OCI-LY1 (cell line): ENCODE data around the gene TMPRSS11D.

Experiments used
- H2AFZ ChIP-seq: fragments of 200-600 bp; sonication (generic), shearing (Covaris generic); 2 replicates; pipeline ENCODE4 v1.6.0; 2014; ENCODE audit warnings: antibody characterized with exemption, mild to moderate bottlenecking, low read length
- H3F3A ChIP-seq: fragments of 200-600 bp; sonication (generic), shearing (Covaris generic); 2 replicates; pipeline ENCODE4 v1.6.0; 2014; ENCODE audit warnings: mild to moderate bottlenecking, antibody characterized with exemption, low read length, moderate library complexity; ENCODE audit not compliant: insufficient read depth
- H3K27ac ChIP-seq: fragments of 200-600 bp; sonication (generic); 2 replicates; pipeline ENCODE4 v1.5.1; 2014; ENCODE audit warnings: low read length, mixed run types, mild to moderate bottlenecking, low read depth; ENCODE audit not compliant: poor library complexity, severe bottlenecking
- H3K27me3 ChIP-seq: fragments of 200-600 bp; sonication (generic); 2 replicates; pipeline ENCODE4 v1.6.0; 2014; ENCODE audit warnings: antibody characterized with exemption, mild to moderate bottlenecking, low read length, moderate library complexity; ENCODE audit not compliant: insufficient read depth
- H3K36me3 ChIP-seq: fragments of 200-600 bp; sonication (generic); 2 replicates; pipeline ENCODE4 v1.6.1; 2014; ENCODE audit warnings: mild to moderate bottlenecking, antibody characterized with exemption, low read length, moderate library complexity, mixed read lengths; ENCODE audit not compliant: insufficient read depth
- H3K4me1 ChIP-seq: fragments of 200-600 bp; sonication (generic); 2 replicates; pipeline ENCODE4 v1.5.1; 2014; ENCODE audit warnings: mild to moderate bottlenecking, low read length, moderate library complexity; ENCODE audit not compliant: insufficient read depth, severe bottlenecking
- H3K4me2 ChIP-seq: fragments of 200-600 bp; sonication (generic), shearing (Covaris generic); 2 replicates; pipeline ENCODE4 v1.6.1; 2014; ENCODE audit warnings: low read length
- H3K4me3 ChIP-seq: fragments of 200-600 bp; sonication (generic); 2 replicates; pipeline ENCODE4 v1.5.1; 2014; ENCODE audit warnings: low read length, low read depth, mild to moderate bottlenecking, mixed read lengths; ENCODE audit not compliant: poor library complexity, severe bottlenecking
- H3K79me2 ChIP-seq: fragments of 200-600 bp; shearing (Covaris generic); 2 replicates; pipeline ENCODE4 v1.6.1; 2016; ENCODE audit warnings: mixed run types, low read length, mixed read lengths; ENCODE audit not compliant: insufficient read depth
- H3K9ac ChIP-seq: fragments of 200-600 bp; sonication (generic), shearing (Covaris generic); 2 replicates; pipeline ENCODE4 v1.6.1; 2014; ENCODE audit warnings: mild to moderate bottlenecking, low read length, mixed read lengths
- H3K9me2 ChIP-seq: fragments of 200-600 bp; sonication (generic), shearing (Covaris generic); 2 replicates; pipeline ENCODE4 v1.6.1; 2014; ENCODE audit warnings: low read depth, mild to moderate bottlenecking, low read length, mixed read lengths
- H3K9me3 ChIP-seq: fragments of 200-600 bp; shearing (Covaris generic); 2 replicates; pipeline ENCODE4 v1.6.1; 2014; ENCODE audit warnings: low read length, mixed read lengths
- H4K20me1 ChIP-seq: fragments of 200-600 bp; sonication (generic), shearing (Covaris generic); 2 replicates; pipeline ENCODE4 v1.6.0; 2016; ENCODE audit warnings: mild to moderate bottlenecking, low read length; ENCODE audit not compliant: insufficient read depth
- EZH2 ChIP-seq: fragments of 200-600 bp; sonication (generic), shearing (Covaris generic); IDR thresholded peaks from 2 replicates; pipeline ENCODE4 v1.8.0; 2017; ENCODE audit warnings: borderline replicate concordance, mixed run types, mild to moderate bottlenecking, antibody characterized with exemption, low read length, moderate library complexity, mixed read lengths
- TF ChIP-seq, protein P1 (sequence below): fragments of 200-600 bp; sonication (generic), shearing (Covaris generic); IDR thresholded peaks from 2 replicates; pipeline ENCODE4 v1.5.1; 2017; ENCODE audit warnings: mild to moderate bottlenecking, antibody characterized with exemption, low read length, moderate library complexity, mixed read lengths

Gene TMPRSS11D, protein sequence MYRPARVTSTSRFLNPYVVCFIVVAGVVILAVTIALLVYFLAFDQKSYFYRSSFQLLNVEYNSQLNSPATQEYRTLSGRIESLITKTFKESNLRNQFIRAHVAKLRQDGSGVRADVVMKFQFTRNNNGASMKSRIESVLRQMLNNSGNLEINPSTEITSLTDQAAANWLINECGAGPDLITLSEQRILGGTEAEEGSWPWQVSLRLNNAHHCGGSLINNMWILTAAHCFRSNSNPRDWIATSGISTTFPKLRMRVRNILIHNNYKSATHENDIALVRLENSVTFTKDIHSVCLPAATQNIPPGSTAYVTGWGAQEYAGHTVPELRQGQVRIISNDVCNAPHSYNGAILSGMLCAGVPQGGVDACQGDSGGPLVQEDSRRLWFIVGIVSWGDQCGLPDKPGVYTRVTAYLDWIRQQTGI

DNA sequence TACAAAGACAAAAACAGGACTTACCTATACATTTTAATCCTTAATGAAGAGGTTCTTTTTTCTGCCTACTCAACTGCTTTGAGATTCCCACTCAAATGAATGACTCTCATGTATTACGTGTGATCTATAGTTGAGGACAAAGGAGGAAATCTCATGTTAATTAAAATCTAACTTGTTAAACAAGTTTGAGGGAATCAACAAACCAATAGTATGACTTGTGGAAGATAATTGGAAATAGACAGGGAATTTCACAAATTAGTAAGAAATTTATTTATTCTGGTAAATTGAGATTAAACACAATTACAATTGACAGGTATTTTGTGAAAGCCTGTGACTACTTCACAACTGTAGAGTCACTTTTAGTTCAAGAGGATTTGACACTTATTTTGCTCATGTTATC lies at the start of gene TMPRSS11D:
TMPRSS11D (minus strand) TSS at position 101 of the 400 bp plus-strand sequence; CDS start at position 32, 69 bp downstream.
- TF ChIP-seq EZH2, result no peak
- TF ChIP-seq, protein P1, sequence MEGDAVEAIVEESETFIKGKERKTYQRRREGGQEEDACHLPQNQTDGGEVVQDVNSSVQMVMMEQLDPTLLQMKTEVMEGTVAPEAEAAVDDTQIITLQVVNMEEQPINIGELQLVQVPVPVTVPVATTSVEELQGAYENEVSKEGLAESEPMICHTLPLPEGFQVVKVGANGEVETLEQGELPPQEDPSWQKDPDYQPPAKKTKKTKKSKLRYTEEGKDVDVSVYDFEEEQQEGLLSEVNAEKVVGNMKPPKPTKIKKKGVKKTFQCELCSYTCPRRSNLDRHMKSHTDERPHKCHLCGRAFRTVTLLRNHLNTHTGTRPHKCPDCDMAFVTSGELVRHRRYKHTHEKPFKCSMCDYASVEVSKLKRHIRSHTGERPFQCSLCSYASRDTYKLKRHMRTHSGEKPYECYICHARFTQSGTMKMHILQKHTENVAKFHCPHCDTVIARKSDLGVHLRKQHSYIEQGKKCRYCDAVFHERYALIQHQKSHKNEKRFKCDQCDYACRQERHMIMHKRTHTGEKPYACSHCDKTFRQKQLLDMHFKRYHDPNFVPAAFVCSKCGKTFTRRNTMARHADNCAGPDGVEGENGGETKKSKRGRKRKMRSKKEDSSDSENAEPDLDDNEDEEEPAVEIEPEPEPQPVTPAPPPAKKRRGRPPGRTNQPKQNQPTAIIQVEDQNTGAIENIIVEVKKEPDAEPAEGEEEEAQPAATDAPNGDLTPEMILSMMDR, result no peak
- Histone ChIP-seq H3K79me2 (no peaks in the 10 kb centered on the region), H3K9me3 (no peaks in the 10 kb centered on the region), H3K9me2 (no peaks in the 10 kb centered on the region), H3K4me1 (no peaks in the 10 kb centered on the region), H3K4me3 (no peak within 1 kb of the TSS), H3K36me3 (no peaks in the 10 kb centered on the region), H3K9ac (no peak within 1 kb of the TSS), H2AFZ (no peak within 1 kb of the TSS), H3F3A (no peaks in the 10 kb centered on the region), H3K27ac (no peak within 1 kb of the TSS), H4K20me1 (no peaks in the 10 kb centered on the region), H3K27me3 (no peaks in the 10 kb centered on the region), H3K4me2 (no peak within 1 kb of the TSS)

DNA sequence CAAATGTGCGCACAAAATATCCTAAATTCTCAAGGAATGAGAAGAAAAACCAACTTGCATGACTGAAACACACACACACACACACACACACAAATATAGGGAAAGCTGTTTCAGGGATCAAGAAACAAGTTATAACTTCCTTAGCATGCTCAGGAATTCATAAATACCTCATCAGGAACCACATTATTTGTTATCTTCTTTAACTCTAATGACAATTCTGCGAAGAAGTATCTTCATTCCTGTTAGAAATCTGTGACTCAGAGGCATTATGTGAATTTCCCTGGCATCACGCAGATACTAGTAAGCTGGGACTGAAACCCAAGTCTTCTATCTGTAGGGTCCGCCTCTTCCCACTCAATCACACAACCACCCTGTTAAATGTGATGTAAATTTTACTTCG lies 49.2 kb upstream of the TMPRSS11D start:
- H2AFZ ChIP-seq, result no peak overlapping the region
- H3K9me3 ChIP-seq, result no peaks in the 10 kb centered on the region
- no peaks in the 10 kb centered on the region for H3K36me3 ChIP-seq
- no peaks in the 10 kb centered on the region for H3K27me3 ChIP-seq
- H4K20me1 ChIP-seq, result no peaks in the 10 kb centered on the region
- no peak overlapping the region for H3K4me2 ChIP-seq
- no peak for TF ChIP-seq EZH2
- TF ChIP-seq, protein P1, result no peak
- no peaks in the 10 kb centered on the region for H3K9me2 ChIP-seq
- no peak overlapping the region for H3K27ac ChIP-seq
- H3F3A ChIP-seq, result no peaks in the 10 kb centered on the region
- no peaks in the 10 kb centered on the region for H3K4me1 ChIP-seq
- H3K9ac ChIP-seq, result no peak overlapping the region
- H3K79me2 ChIP-seq, result no peaks in the 10 kb centered on the region
- H3K4me3 ChIP-seq, result no peak overlapping the region

DNA sequence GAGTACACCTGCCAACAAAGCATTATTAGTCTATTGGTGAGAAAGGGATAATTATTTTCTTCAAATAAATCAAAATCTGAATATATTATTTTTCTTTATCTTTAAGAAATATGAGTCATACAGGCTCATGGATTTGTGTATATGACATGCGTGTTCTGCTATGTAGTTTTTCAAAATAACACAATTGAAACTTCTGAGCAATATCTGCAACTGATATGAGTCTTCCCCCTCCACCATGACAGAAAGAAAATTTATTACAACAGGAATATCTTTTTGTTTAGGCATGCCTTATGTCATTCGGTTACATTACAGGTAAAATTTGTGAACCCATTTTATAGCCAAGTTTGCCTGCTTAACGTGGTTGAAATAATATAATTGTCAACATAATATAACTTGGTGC lies 47.5 kb upstream of the TMPRSS11D start:
- H3K9me2 ChIP-seq, result no peaks in the 10 kb centered on the region
- H3K79me2 ChIP-seq, result no peaks in the 10 kb centered on the region
- no peak overlapping the region for H3K4me3 ChIP-seq
- no peaks in the 10 kb centered on the region for H4K20me1 ChIP-seq
- H3K9ac ChIP-seq, result no peak overlapping the region
- no peaks in the 10 kb centered on the region for H3F3A ChIP-seq
- no peak overlapping the region for H3K4me2 ChIP-seq
- no peaks in the 10 kb centered on the region for H3K4me1 ChIP-seq
- H2AFZ ChIP-seq, result no peak overlapping the region
- H3K9me3 ChIP-seq, result no peaks in the 10 kb centered on the region
- no peak overlapping the region for H3K27ac ChIP-seq
- H3K36me3 ChIP-seq, result no peaks in the 10 kb centered on the region
- H3K27me3 ChIP-seq, result no peaks in the 10 kb centered on the region
- TF ChIP-seq, protein P1, result no peak
- no peak for TF ChIP-seq EZH2
